Stimulated activated naive CD8-positive, alpha-beta T cell treated with anti-CD3 and anti-CD28 coated beads, Interleukin-15, amount 100 ng/mL, for 72 hours (primary cell): ENCODE measurements around the gene ZNF276.

Experiments used
- ATAC-seq: fragments of 150-1000 bp; cut with Tn5 transposase; 2 replicates; pipeline ENCODE4 v1.10.0; 2021; ENCODE audit warnings: mild to moderate bottlenecking, moderate library complexity
- DNase-seq, 2 donors: peaks; one replicate each; pipeline ENCODE4 v3.0.0; 2021 to 2022
- H3K27ac Mint-ChIP-seq, 2 donors: one replicate each; pipeline ENCODE4 v1.8.0; 2022; ENCODE audit warnings: mild to moderate bottlenecking in 2 of 2, mixed read lengths in 2 of 2, moderate library complexity in 2 of 2
- H3K27me3 Mint-ChIP-seq: one replicate; pipeline ENCODE4 v1.8.0; 2022; ENCODE audit warnings: mixed read lengths
- H3K4me1 Mint-ChIP-seq: one replicate; pipeline ENCODE4 v1.8.0; 2022; ENCODE audit warnings: mild to moderate bottlenecking, mixed read lengths
- H3K4me3 Mint-ChIP-seq, 2 donors: one replicate each; pipeline ENCODE4 v1.8.0; 2022; ENCODE audit warnings: mild to moderate bottlenecking in 2 of 2, mixed read lengths in 2 of 2, moderate library complexity in 1 of 2
- H3K9me3 Mint-ChIP-seq, 2 donors: one replicate each; pipeline ENCODE4 v1.8.0; 2022; ENCODE audit warnings: mixed read lengths in 2 of 2

The ZNF276 gene

GRCh38 chr16:89705006-89705405 lies 16.3 kb upstream of the ZNF276 start:
- Mint-ChIP-seq H3K4me3 (no peak overlapping the region), H3K9me3 (no peaks in the 10 kb centered on the region), H3K27me3 (no peaks in the 10 kb centered on the region), H3K27ac (no peak overlapping the region), H3K4me1 (peaks cover 31% of the 10 kb centered on the region)
- ATAC-seq (no peak), DNase-seq (no peak)

DNA sequence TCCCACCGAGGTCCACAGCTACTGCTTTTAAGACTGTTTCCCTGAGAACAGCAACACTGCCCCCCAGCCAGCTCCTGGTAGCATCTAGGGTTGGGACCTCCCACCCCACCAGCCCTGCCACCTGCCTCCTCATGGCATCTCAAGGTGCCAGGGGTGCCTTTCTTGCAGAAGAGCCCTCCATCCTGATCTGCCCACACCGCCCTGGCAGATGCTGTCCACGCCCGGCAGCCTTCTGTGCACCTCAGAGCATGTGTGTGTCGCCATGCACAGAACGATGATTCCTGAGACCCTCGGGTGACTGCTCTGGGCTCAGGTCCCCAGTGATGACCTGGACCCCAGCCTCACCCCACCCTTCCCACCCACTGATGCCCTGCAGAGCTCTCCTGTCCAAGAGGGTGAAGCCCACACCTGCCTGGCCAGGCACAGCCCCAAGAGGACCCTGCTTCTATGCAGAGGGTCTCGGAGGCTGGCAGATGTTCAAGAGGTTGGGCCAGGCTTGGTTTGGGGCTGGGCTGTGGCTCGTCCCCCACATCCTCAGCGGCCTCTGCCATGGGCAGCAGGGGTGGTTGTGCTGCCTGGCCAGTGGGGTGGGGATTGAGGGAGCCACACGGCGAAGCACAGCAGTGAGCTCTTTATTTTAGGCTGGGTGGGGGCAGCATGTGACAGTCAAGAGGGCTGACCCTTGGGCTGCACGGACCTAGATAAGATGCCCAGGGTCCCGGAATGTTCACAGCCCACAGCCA lies 14.6 kb upstream of the ZNF276 start:
- no peak for ATAC-seq

GRCh38 chr16:89707695-89708094 lies 13.6 kb upstream of the ZNF276 start:
- no peak for DNase-seq
- H3K9me3 Mint-ChIP-seq: no peaks in the 10 kb centered on the region
- peaks cover 15% of the 10 kb centered on the region for H3K4me1 Mint-ChIP-seq
- ATAC-seq: no peak
- no peak overlapping the region for H3K27ac Mint-ChIP-seq
- H3K27me3 Mint-ChIP-seq: no peaks in the 10 kb centered on the region
- H3K4me3 Mint-ChIP-seq: no peak overlapping the region

More for the DNA sequence above, 14.6 kb upstream of the ZNF276 start:
- peaks cover 22% of the 10 kb centered on the region for H3K4me1 Mint-ChIP-seq
- no peaks in the 10 kb centered on the region for H3K27me3 Mint-ChIP-seq
- no peak for DNase-seq
- H3K27ac Mint-ChIP-seq: no peak overlapping the region
- H3K9me3 Mint-ChIP-seq: no peaks in the 10 kb centered on the region
- H3K4me3 Mint-ChIP-seq: peak overlapping the region in 1 of 2 donors; percentile 71

- H3K4me3 Mint-ChIP-seq: no peak overlapping the region
- H3K9me3 Mint-ChIP-seq: no peaks in the 10 kb centered on the region
- ATAC-seq: no peak
- no peak overlapping the region for H3K27ac Mint-ChIP-seq
- DNase-seq: no peak
- H3K4me1 Mint-ChIP-seq: peaks cover 13% of the 10 kb centered on the region
- no peaks in the 10 kb centered on the region for H3K27me3 Mint-ChIP-seq
Observed at GRCh38 chr16:89708481-89708931, 12.8 kb upstream of the ZNF276 start.

DNA sequence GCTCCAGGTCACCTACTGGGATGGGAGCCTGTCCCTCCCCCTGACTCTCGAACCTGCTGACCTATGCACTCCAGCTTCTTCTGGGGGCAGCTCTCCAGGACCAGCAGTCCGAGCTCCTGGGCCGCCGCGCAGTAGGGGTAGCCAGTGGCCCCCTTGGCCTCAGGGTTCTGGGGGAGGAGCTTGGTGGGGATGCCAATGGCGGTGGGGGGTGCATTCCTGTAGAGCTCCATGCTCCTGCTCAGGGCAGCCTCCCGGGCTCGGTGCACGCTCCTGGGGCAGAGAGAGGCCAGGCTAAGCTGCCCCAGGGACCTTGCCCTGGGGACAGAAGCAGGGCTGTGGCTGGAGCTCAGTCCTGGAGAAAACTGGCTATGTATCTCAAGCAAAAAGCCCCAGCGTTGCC lies 12.2 kb upstream of the ZNF276 start:
- DNase-seq (no peak), ATAC-seq (no peak)
- no peak overlapping the region for H3K27ac Mint-ChIP-seq
- H3K4me3 Mint-ChIP-seq: no peak overlapping the region
- peaks cover 15% of the 10 kb centered on the region for H3K4me1 Mint-ChIP-seq
- no peaks in the 10 kb centered on the region for H3K9me3 Mint-ChIP-seq
- no peaks in the 10 kb centered on the region for H3K27me3 Mint-ChIP-seq

DNA sequence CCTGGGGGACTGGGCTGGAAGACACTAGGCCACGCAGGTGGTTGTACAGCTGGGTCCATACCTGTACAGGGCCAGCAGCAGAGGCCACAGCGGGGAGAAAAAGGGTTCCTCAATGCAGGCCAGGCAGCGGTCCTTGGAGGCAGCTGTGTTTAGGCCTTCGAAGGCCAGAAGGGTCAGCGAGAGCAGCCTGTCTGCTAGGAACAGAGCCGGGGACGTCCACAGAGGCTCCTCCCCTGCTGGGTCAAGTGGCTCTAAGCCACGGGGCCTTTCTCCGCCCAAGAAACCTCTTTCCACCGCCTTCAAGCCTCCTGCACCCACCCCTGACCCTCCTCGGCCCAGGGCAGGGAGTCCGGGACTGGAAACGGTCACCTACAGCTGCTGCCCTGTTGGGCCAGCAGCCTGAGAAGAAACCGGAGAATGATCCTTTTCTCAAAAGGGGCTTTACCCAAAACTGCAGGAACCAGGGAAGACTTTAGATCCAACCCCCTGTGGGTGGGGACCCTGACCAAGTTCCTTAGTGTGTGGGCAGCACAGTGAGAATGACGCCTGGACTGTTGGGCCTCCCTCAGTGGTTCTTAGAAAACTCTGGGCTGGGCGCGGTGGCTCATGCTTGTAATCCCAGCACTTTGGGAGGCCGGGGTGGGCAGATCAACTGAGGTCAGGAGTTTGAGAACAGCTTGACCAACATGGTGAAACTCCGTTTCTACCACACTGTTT lies 11.5 kb upstream of the ZNF276 start:
- Mint-ChIP-seq H3K4me1 (peaks cover 22% of the 10 kb centered on the region), H3K4me3 (no peak overlapping the region)

DNA sequence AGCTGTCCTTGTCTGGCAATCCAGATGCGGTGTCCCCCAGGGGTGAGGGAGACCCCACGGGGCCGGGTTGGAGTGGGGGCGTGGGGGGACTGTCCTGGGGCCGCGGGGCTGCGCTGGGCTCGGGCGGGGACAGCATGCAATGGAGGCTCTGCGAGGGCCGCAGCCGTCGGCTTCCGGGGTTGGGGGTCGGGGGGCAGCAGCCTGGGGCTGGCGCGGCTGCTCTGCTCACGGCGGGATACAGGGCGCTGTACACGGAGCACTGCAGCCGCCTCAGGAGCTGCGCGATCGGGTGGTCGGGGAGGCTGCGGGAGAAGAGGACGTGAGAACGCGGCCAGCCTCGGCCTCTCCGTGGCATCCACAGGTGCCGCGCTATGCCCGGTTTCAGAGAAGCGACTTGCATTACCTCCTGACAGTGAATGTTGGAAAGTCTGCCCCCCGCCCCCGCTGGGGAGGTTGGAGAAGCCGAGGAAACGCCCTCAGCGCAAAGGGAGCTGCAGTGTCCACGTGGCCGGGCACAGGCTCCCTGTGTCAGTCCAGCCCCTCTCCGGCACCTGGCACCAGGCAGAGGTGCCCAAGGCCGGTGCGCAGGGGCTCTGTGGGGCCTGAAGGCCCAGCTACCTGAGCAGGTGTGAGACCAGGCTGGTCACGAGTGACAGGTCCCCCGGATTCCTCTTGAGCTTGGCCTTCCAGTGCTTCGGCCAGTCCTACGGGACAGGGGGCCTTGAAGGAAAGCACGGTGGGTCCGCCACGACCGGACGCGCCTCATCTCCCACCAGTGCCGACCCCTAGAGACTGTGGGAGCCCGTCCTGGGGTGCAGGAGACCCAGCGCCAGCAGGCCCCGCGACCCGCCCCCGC lies 10.4 kb upstream of the ZNF276 start:
- no peaks in the 10 kb centered on the region for H3K27me3 Mint-ChIP-seq
- H3K4me3 Mint-ChIP-seq: no peak overlapping the region
- H3K27ac Mint-ChIP-seq: no peak overlapping the region
- DNase-seq (no peak), ATAC-seq (no peak)
- no peaks in the 10 kb centered on the region for H3K9me3 Mint-ChIP-seq
- peaks cover 22% of the 10 kb centered on the region for H3K4me1 Mint-ChIP-seq

More for the DNA sequence above, 11.5 kb upstream of the ZNF276 start:
- Mint-ChIP-seq H3K27ac (peak overlapping the region in 1 of 2 donors; percentile 89), H3K27me3 (no peaks in the 10 kb centered on the region), H3K9me3 (no peaks in the 10 kb centered on the region)
- DNase-seq: no peak
- ATAC-seq: no peak

GRCh38 chr16:89711601-89712273 lies 9.6 kb upstream of the ZNF276 start:
- Mint-ChIP-seq H3K27ac (peak overlapping the region in 1 of 2 donors; percentile 78), H3K4me3 (peak overlapping the region; percentile 84 to 89), H3K9me3 (no peaks in the 10 kb centered on the region), H3K4me1 (peaks cover 14% of the 10 kb centered on the region), H3K27me3 (no peaks in the 10 kb centered on the region)
- peak; percentile 79 for ATAC-seq
- peak; percentile 84 to 89 for DNase-seq

GRCh38 chr16:89712274-89712781 lies 9.0 kb upstream of the ZNF276 start:
- H3K9me3 Mint-ChIP-seq: no peaks in the 10 kb centered on the region
- DNase-seq (no peak), ATAC-seq (peak; percentile 21)
- no peaks in the 10 kb centered on the region for H3K27me3 Mint-ChIP-seq
- H3K4me1 Mint-ChIP-seq: peaks cover 15% of the 10 kb centered on the region
- peak overlapping the region; percentile 52 to 78 for H3K27ac Mint-ChIP-seq
- H3K4me3 Mint-ChIP-seq: peak overlapping the region; percentile 84 to 89

DNA sequence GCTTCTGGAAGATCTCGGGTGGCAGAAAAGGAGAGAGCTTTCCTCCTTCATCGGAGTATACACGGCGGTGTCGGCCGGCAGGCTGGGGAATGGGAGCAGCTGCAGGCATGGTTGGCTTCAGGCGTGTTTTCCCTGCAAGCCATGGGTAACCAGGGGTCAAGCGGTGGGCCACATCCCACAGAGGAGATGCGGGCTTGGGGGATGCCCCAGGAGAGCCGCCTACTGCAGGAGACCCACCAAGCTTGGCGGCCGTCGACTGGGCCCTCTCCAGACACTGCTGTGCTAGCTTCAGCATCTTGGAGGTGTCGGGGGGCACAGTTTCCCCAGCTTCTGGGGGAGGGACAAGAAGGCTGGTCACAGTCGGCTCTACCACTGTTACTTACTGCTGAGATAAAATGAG lies 4.8 kb upstream of the ZNF276 start:
- Mint-ChIP-seq H3K4me1 (peaks cover 46% of the 10 kb centered on the region), H3K9me3 (no peaks in the 10 kb centered on the region), H3K27me3 (no peaks in the 10 kb centered on the region), H3K4me3 (no peak overlapping the region), H3K27ac (no peak overlapping the region)
- ATAC-seq (no peak), DNase-seq (no peak)

DNA sequence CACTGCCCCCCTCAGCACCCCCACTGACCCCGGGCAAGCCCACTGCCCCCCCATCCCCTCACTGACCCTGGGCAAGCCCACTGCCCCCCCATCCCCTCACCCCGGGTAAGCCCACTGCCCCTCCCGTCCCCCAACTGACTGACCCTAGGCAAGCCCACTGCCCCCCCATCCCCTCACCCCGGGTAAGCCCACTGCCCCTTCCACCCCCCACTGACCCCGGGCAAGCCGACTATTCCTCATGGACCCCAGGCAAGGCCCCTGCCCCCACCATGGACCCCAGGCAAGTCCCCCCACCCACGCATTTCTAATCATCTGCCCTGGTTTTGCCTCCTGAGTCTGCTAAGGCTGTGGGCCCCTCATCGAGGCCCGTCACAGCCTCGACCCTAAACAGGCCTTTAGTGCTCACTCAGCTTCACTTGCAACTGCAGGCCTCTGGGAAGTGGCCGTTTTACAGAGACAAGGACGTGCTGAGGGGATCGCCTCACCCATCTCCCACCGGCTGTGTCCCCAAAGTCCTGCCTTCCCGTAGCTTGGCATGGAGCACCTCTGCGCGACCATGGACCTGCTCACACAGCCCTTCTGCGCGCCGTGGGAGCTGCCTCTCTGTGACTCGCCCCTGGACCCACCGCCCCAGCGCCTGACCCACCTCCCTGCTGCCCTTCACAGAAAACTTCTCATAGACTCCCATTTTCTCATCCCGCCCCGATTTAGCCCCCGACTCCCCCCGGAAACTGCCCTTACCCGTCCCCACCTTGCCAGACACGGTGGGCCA lies 4.2 kb upstream of the ZNF276 start:
- Mint-ChIP-seq H3K27me3 (no peaks in the 10 kb centered on the region), H3K9me3 (no peaks in the 10 kb centered on the region), H3K4me3 (no peak overlapping the region), H3K4me1 (peaks cover 46% of the 10 kb centered on the region), H3K27ac (no peak overlapping the region)
- ATAC-seq: no peak
- DNase-seq: no peak

DNA sequence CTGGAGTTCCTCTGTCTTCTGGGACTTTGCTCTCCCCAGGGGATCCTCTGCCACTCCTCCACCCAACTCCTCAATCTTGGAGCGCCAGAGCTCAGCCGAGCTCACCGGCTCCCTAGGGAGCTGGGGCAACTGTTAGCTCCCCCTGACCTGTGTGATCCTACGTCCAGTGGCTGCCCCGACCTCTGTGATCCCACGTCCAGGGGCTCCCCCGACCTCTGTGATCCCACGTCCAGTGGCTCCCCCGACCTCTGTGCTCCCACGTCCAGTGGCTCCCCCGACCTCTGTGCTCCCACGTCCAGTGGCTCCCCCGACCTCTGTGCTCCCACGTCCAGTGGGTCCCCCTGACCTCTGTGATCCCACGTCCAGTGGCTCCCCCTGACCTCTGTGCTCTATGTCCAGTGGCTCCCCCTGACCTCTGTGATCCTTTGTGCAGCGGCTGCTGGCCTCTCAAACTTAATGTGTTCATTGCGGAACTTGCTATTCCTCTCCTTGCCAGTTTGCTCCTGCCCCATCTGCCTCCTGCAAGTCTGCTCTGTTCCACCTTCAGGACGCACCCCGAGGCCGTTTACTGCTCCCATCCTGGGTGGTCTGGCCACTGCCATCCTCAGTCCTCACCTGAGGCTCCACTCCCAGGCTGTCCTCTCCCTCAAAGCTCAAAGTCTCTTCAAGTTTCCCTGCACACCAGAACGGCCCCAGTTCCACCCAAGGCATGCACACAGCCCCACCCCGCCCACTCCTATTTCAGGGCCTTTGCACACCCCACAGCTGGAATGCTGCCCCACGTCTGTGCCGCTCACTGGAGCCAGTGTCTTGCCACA lies 3.4 kb upstream of the ZNF276 start:
- no peak for DNase-seq
- peaks cover 51% of the 10 kb centered on the region for H3K4me1 Mint-ChIP-seq
- peak overlapping the region in 1 of 2 donors; percentile 30 for H3K27ac Mint-ChIP-seq
- ATAC-seq: no peak
- no peaks in the 10 kb centered on the region for H3K9me3 Mint-ChIP-seq
- no peaks in the 10 kb centered on the region for H3K27me3 Mint-ChIP-seq
- H3K4me3 Mint-ChIP-seq: no peak overlapping the region

DNA sequence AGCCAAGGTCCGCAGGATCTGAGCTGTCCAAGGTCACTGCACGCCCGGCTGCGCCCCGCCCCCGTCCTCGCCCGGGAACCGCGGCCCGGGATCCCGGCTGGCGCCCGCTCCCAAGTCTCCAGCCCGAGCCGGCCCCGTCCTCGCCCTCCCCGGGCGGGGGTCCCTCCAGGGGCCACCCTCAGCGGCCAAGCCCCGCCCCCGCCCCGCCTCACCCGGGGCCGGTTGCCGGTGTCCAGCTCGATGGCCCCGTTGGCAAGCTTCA lies 855 bp upstream of the ZNF276 start:
- H3K27me3 Mint-ChIP-seq: no peaks in the 10 kb centered on the region

More for the DNA sequence above, 855 bp upstream of the ZNF276 start:
- Mint-ChIP-seq H3K27ac (peak overlapping the region in 1 of 2 donors; percentile 67), H3K4me3 (peak overlapping the region; percentile 81 to 85), H3K4me1 (peaks cover 61% of the 10 kb centered on the region), H3K9me3 (no peaks in the 10 kb centered on the region)
- DNase-seq (no peak), ATAC-seq (no peak)
